ENCODE measurements around the gene SSTR5. TPM values are rescaled to one million over a fixed set of nuclear protein-coding genes. Genes with fewer than 3 reads are reported as not detected.

Gene SSTR5
- total RNA-seq, 6 donors from 2014 or later: not detected

DNA sequence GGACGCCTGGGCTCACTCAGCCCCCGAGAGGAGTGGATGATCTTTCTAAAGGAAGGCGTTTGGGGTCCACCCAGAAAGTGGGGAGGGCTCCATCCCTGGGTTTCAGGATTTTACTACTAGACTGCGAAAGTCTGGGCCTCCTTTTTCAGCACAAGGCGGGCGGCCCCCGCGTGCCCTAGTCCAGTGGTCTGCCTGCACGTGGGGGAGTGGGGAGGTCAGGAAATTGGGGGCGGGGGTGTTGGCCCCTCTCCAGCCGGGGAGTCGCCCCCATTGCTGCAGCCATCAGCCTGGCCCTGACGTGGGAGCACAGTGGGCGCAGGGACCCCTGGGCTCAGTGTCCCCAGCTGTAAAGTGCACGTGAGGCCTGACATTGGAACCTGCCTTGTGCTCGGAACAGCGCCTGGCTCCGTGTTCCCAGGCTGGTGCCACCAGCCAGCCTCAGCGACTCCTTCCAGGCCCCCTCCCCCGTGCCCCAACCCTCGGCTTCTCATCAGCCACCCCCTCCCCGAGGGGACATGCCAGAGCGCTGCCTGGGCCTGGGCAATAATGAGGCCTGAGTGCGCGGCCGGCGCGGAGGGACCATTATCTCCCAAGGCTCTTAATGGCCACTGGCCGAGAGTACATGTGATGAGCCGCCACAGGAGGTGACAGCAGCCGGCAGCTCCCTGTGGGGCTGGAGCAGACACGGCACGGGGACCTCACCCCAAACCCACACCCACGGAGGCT lies 25.9 kb downstream of the SSTR5 start:
- Histone ChIP-seq H3K9me3 (no peaks in the 10 kb centered on the region), H3K36me3 (no peaks in the 10 kb centered on the region), H3K4me3 (no peak overlapping the region), H3K27me3 (peaks cover 0 to 14% (median 4%) of the 10 kb centered on the region in 4 donors), H3K27ac (no peak overlapping the region), H3K4me1 (peaks cover 5 to 8% (median 6%) of the 10 kb centered on the region in 4 donors)
- no peak for TF ChIP-seq POLR2A (IDR thresholded peaks at IDR 0.05)
- TF ChIP-seq, protein P1, sequence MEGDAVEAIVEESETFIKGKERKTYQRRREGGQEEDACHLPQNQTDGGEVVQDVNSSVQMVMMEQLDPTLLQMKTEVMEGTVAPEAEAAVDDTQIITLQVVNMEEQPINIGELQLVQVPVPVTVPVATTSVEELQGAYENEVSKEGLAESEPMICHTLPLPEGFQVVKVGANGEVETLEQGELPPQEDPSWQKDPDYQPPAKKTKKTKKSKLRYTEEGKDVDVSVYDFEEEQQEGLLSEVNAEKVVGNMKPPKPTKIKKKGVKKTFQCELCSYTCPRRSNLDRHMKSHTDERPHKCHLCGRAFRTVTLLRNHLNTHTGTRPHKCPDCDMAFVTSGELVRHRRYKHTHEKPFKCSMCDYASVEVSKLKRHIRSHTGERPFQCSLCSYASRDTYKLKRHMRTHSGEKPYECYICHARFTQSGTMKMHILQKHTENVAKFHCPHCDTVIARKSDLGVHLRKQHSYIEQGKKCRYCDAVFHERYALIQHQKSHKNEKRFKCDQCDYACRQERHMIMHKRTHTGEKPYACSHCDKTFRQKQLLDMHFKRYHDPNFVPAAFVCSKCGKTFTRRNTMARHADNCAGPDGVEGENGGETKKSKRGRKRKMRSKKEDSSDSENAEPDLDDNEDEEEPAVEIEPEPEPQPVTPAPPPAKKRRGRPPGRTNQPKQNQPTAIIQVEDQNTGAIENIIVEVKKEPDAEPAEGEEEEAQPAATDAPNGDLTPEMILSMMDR (IDR thresholded peaks at IDR 0.05): no peak
- no peak for TF ChIP-seq EP300 (IDR thresholded peaks at IDR 0.05)
- WGBS, 2 donors: 29 to 45% methylated on average over 5 to 23 of the region's 34 CpGs
- ATAC-seq (ENCODE audit: low FRiP score in 2 of 2) (no peak), DNase-seq (peak in 1 of 2 donors; percentile 71)

DNA sequence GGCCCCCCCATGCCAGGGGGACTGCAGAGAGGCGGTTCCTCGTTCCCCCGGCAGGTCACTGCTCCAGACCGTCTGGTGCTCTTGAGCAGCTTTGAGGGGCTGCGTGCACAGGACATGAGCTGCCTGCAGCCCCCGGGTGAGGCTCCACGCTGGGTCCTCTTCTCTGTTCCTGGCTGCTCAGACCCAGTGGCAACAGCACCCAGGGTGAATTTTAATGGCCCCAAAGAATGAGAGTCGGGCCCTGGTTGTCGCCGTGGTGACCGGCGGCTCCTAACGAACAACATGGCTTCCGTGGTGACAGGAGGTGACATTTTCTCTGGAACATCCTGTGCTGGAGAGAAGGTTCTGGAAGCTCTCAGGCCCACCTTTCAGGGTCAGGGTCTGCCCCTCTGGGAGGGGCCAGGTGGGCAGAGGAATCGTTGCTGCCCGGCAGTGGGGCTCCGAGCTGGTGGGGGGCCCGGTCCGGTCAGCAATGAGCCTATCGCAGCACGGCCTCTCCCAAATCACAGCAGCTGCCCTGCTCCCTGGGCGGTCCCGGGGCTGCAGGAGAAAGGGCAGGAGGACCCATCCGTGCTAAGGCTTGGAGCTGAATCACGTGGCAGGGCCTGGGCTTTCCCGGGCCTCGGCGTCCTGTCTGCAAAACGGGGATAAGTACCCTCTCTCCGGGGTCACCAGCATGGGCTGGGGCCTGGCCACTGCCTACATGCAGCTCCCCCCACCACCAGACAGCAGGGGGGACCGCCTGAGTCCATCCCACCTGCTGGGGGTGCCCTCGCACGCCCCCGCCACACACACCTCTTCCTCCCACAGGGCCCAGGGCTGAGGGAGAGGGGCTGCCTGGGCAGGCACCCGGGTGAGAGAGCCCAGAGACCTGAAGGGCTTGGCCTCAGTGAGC lies 26.9 kb downstream of the SSTR5 start:
- Histone ChIP-seq H3K9me3 (no peaks in the 10 kb centered on the region), H3K36me3 (no peaks in the 10 kb centered on the region), H3K4me1 (peaks cover 5 to 8% (median 6%) of the 10 kb centered on the region in 4 donors), H3K27ac (no peak overlapping the region), H3K27me3 (peaks cover 0 to 16% (median 7%) of the 10 kb centered on the region in 4 donors), H3K4me3 (no peak overlapping the region)
- WGBS, 2 donors: 48 to 65% methylated on average over 12 to 32 of the region's 35 CpGs
- no peak for TF ChIP-seq POLR2AphosphoS5 (IDR thresholded peaks at IDR 0.05)
- no peak for TF ChIP-seq POLR2A (IDR thresholded peaks at IDR 0.05)
- no peak for TF ChIP-seq EP300 (IDR thresholded peaks at IDR 0.05)
- TF ChIP-seq, protein P1 (IDR thresholded peaks at IDR 0.05): no peak
- DNase-seq: peak in 1 of 2 donors; percentile 63
- no peak for ATAC-seq (ENCODE audit: low FRiP score in 2 of 2)

DNA sequence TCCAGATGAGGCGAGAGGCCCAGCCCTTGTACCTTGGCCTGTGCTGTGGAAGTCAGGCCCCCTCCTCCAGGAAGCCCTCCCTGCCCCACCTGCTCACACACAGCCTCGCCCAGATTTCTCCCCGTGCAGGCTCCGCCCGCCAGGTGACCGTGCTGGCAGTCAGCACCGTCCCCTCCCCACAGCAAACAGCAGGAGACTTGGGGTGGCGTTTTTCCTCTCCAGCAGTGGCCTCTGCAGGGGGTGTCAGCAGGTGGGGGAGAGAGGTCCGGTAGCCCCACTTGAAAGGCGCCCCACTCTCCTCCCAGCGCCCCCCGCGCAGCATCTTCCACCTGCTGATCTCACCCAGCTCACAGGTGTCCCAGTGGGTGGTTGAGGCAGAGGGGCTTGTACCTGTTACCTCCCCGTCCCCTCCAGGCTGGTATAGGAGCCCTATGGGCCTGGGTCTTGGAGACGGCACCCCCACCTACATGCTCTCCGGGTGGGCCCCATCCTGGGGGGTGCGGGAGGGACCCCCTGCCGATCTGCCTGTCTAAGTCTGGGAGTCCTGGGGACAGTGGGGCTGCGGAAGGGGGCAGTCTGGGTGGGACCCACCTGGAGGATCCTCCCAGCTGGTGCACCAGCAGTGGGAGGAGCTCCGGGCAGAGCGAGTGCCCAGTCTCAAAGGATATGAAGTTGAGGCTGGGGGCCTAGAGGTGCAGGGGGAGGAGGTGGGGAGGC lies 27.7 kb downstream of the SSTR5 start:
- DNase-seq (peak in 1 of 2 donors; percentile 64), ATAC-seq (ENCODE audit: low FRiP score in 2 of 2) (no peak)
- WGBS, 2 donors: 52 to 62% methylated on average over 16 to 19 of the region's 21 CpGs

DNA sequence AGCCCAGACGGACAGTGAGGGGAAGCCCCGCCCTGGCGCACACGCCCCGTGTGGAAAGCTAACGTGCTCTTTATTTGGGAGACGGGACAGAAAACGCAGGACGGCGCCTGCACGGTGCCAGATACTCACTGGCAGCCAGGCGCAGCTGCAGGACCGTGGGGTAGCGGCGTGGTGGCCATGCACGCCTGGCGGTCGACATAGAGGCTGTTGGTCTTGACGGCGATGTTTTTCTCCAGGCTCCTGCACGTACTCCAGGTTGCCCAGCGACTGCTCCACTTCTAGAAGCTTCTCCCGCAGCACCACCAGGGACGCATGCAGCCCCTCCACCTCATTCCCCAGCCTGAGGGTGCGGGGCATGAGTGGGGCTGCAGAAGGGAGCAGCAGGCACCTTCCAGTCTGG lies 28.6 kb downstream of the SSTR5 start:
- no peaks in the 10 kb centered on the region for H3K36me3 ChIP-seq
- DNase-seq (no peak), ATAC-seq (ENCODE audit: low FRiP score in 2 of 2) (no peak)
- WGBS, 2 donors: 45 to 59% methylated on average over 12 to 25 of the region's 25 CpGs
- peaks cover 0 to 16% (median 7%) of the 10 kb centered on the region in 4 donors for H3K27me3 ChIP-seq
- no peak overlapping the region for H3K27ac ChIP-seq
- H3K4me3 ChIP-seq: no peak overlapping the region
- H3K9me3 ChIP-seq: no peaks in the 10 kb centered on the region
- peaks cover 5 to 8% (median 6%) of the 10 kb centered on the region in 4 donors for H3K4me1 ChIP-seq
- TF ChIP-seq POLR2A (IDR thresholded peaks at IDR 0.05): no peak
- TF ChIP-seq, protein P1 (IDR thresholded peaks at IDR 0.05): no peak
- no peak for TF ChIP-seq EP300 (IDR thresholded peaks at IDR 0.05)
- no peak for TF ChIP-seq POLR2AphosphoS5 (IDR thresholded peaks at IDR 0.05)

More for the DNA sequence above, 27.7 kb downstream of the SSTR5 start:
- no peak overlapping the region for H3K4me3 ChIP-seq
- H3K27ac ChIP-seq: no peak overlapping the region
- H3K4me1 ChIP-seq: peaks cover 5 to 8% (median 6%) of the 10 kb centered on the region in 4 donors
- no peaks in the 10 kb centered on the region for H3K9me3 ChIP-seq
- no peaks in the 10 kb centered on the region for H3K36me3 ChIP-seq
- TF ChIP-seq, protein P1 (IDR thresholded peaks at IDR 0.05): no peak
- no peak for TF ChIP-seq POLR2AphosphoS5 (IDR thresholded peaks at IDR 0.05)
- TF ChIP-seq POLR2A (IDR thresholded peaks at IDR 0.05): no peak
- TF ChIP-seq EP300 (IDR thresholded peaks at IDR 0.05): no peak
- peaks cover 0 to 16% (median 7%) of the 10 kb centered on the region in 4 donors for H3K27me3 ChIP-seq

Data from upper lobe of left lung (tissue), 6 donors.